ENCODE measurements around the gene DNAH3.
"Not testable (repeated sequence)": the region's sequence is repeated elsewhere in the genome, so short reads cannot be mapped to it uniquely, and the experiment has no call there.

The DNAH3 gene

GRCh38 chr16:21070564-21070963 is 80.1 kb downstream of the DNAH3 start:
- no peak for DNase-seq (ENCODE audit: low read depth)

GRCh38 chr16:21069986-21070385 is 80.7 kb downstream of the DNAH3 start:
- DNase-seq (ENCODE audit: low read depth) = no peak

GRCh38 chr16:21064203-21064602 is 86.4 kb downstream of the DNAH3 start:
- no peak for DNase-seq (ENCODE audit: low read depth)

GRCh38 chr16:21063314-21063713 is 87.3 kb downstream of the DNAH3 start:
- DNase-seq (ENCODE audit: low read depth) = not testable (repeated sequence)

- no peak for DNase-seq (ENCODE audit: low read depth)
Measured at GRCh38 chr16:21060027-21060510, 90.6 kb downstream of the DNAH3 start.

GRCh38 chr16:21057875-21058274 is 92.8 kb downstream of the DNAH3 start:
- DNase-seq (ENCODE audit: low read depth) = no peak

- no peak for DNase-seq (ENCODE audit: low read depth)
Measured at GRCh38 chr16:21056396-21056795, 94.2 kb downstream of the DNAH3 start.

- not testable (repeated sequence) for DNase-seq (ENCODE audit: low read depth)
Measured at GRCh38 chr16:21055738-21056137, 94.9 kb downstream of the DNAH3 start.

- DNase-seq (ENCODE audit: low read depth) = no peak
Measured at GRCh38 chr16:21053590-21053989, 97.1 kb downstream of the DNAH3 start.

- DNase-seq (ENCODE audit: low read depth) = not testable (repeated sequence)
Measured at GRCh38 chr16:21048091-21048912, 102.3 kb downstream of the DNAH3 start.

- no peak for DNase-seq (ENCODE audit: low read depth)
Measured at GRCh38 chr16:21038197-21038596, 112.4 kb downstream of the DNAH3 start.

GRCh38 chr16:21037736-21038135 is 112.9 kb downstream of the DNAH3 start:
- DNase-seq (ENCODE audit: low read depth) = no peak

- no peak for DNase-seq (ENCODE audit: low read depth)
Measured at GRCh38 chr16:21037168-21037567, 113.5 kb downstream of the DNAH3 start.

- no peak for DNase-seq (ENCODE audit: low read depth)
Measured at GRCh38 chr16:21036471-21036870, 114.2 kb downstream of the DNAH3 start.

GRCh38 chr16:21033704-21034103 is 116.9 kb downstream of the DNAH3 start:
- DNase-seq (ENCODE audit: low read depth) = no peak

GRCh38 chr16:21033264-21033663 is 117.4 kb downstream of the DNAH3 start:
- DNase-seq (ENCODE audit: low read depth) = no peak

- DNase-seq (ENCODE audit: low read depth) = no peak
Measured at GRCh38 chr16:21028728-21029127, 121.9 kb downstream of the DNAH3 start.

- no peak for DNase-seq (ENCODE audit: low read depth)
Measured at GRCh38 chr16:21026846-21027245, 123.8 kb downstream of the DNAH3 start.

GRCh38 chr16:21023509-21024202 is 127.0 kb downstream of the DNAH3 start:
- no peak for DNase-seq (ENCODE audit: low read depth)

GRCh38 chr16:21021316-21021715 is 129.3 kb downstream of the DNAH3 start:
- DNase-seq (ENCODE audit: low read depth) = no peak

- no peak for DNase-seq (ENCODE audit: low read depth)
Measured at GRCh38 chr16:21009815-21010214, 140.8 kb downstream of the DNAH3 start.

- DNase-seq (ENCODE audit: low read depth) = no peak
Measured at GRCh38 chr16:21005008-21005407, 145.6 kb downstream of the DNAH3 start.

GRCh38 chr16:21001262-21001661 is 149.4 kb downstream of the DNAH3 start:
- no peak for DNase-seq (ENCODE audit: low read depth)
